ENCODE measurements around the gene ZNRF4.

GRCh38 chr19:5487222-5487621, 32.0 kb downstream of the ZNRF4 start:
- TF ChIP-seq CTCF (IDR thresholded peaks at IDR 0.05) (no peak), CREB1 (CRISPR knock-in tag; IDR thresholded peaks at IDR 0.05) (no peak)

All from WTC11 (cell line).